Fibroblast of lung (primary cell): ENCODE results near the gene GDF9. TPM values are rescaled to one million over a fixed set of nuclear protein-coding genes. Genes with fewer than 3 reads are reported as not detected.

Experiments used
- DNase-seq, 2 donors: peaks; one replicate each; pipeline versions ENCODE4 v3.0.0 to v3.0.0-alpha.2; 2010; ENCODE audit warnings: low read depth in 2 of 2
- H2AFZ ChIP-seq: 2 replicates; pipeline ENCODE4 v1.5.1; 2012; ENCODE audit warnings: low read length, control low read depth, inconsistent platforms
- H3K27ac ChIP-seq: 2 replicates; pipeline ENCODE4 v1.5.1; 2011; ENCODE audit warnings: low read length, control low read depth; ENCODE audit not compliant: insufficient read depth
- H3K27me3 ChIP-seq: 2 replicates; pipeline ENCODE4 v1.5.1; 2011; ENCODE audit warnings: mild to moderate bottlenecking, low read length; ENCODE audit not compliant: control insufficient read depth, insufficient read depth
- H3K36me3 ChIP-seq: 2 replicates; pipeline ENCODE4 v1.5.1; 2011; ENCODE audit warnings: low read length; ENCODE audit not compliant: control insufficient read depth, insufficient read depth
- H3K4me1 ChIP-seq: 2 replicates; pipeline ENCODE4 v1.5.1; 2011; ENCODE audit warnings: low read length; ENCODE audit not compliant: control insufficient read depth, insufficient read depth; ENCODE audit errors: extremely low read depth
- H3K4me2 ChIP-seq: 2 replicates; pipeline ENCODE4 v1.5.1; 2011; ENCODE audit warnings: low read length, control low read depth; ENCODE audit not compliant: insufficient read depth; ENCODE audit errors: extremely low read depth
- H3K4me3 ChIP-seq, 4 experiments: fragments of 200-600 bp in 1 of 4; sonication (generic) in 1 of 4; replicated peaks in 1 of 4; 2 replicates each; pipeline ENCODE4 v1.5.1; 2011 to 2016; ENCODE audit warnings: low read length in 4 of 4, low read depth in 3 of 4, mild to moderate bottlenecking in 3 of 4, control low read depth in 2 of 4, inconsistent platforms in 1 of 4, mixed read lengths in 1 of 4; ENCODE audit not compliant: insufficient read depth in 1 of 4; ENCODE audit errors: control extremely low read depth in 1 of 4
- H3K79me2 ChIP-seq: 2 replicates; pipeline ENCODE4 v1.5.1; 2012; ENCODE audit warnings: mild to moderate bottlenecking, low read length, inconsistent platforms; ENCODE audit not compliant: control insufficient read depth, insufficient read depth
- H3K9ac ChIP-seq: 2 replicates; pipeline ENCODE4 v1.5.1; 2011; ENCODE audit warnings: mild to moderate bottlenecking, low read length, control low read depth; ENCODE audit not compliant: insufficient read depth
- H3K9me3 ChIP-seq: 2 replicates; pipeline ENCODE4 v1.5.1; 2012; ENCODE audit warnings: low read depth, low read length; ENCODE audit not compliant: control insufficient read depth, insufficient read depth
- H4K20me1 ChIP-seq: 2 replicates; pipeline ENCODE4 v1.5.1; 2011; ENCODE audit warnings: low read length; ENCODE audit not compliant: control insufficient read depth, insufficient read depth; ENCODE audit errors: extremely low read depth
- EZH2 ChIP-seq: IDR thresholded peaks from 2 replicates; pipeline ENCODE4 v1.5.1; 2012; ENCODE audit warnings: low read length, control low read depth, mild to moderate bottlenecking; ENCODE audit errors: missing control alignments
- polyA plus RNA-seq, 2 donors: library from polyadenylated mRNA; depleted of rRNA in 1 of 2; stranded (reverse) in 1 of 2; unstranded in 1 of 2; fragments of >200 nt; gene quantifications; 2 replicates each; pipeline ENCODE4 v1.2.1, GENCODE V29; 2011 to 2012; ENCODE audit warnings: missing spikeins in 1 of 2
- total RNA-seq: library from RNA; depleted of rRNA; stranded (reverse); fragments of >200 nt; gene quantifications from 2 replicates; pipeline ENCODE4 v1.2.1, GENCODE V29; 2014
- TF ChIP-seq, protein P1 (sequence below), 2 donors: IDR thresholded peaks in 1 of 2; conservative IDR thresholded peaks in 1 of 2; 1 replicate in 1 of 2; 2 replicates in 1 of 2; pipeline ENCODE4 v1.5.1; 2011 to 2012; ENCODE audit warnings: low read length in 2 of 2, control low read depth in 1 of 2, inconsistent platforms in 1 of 2, low read depth in 1 of 2, mild to moderate bottlenecking in 1 of 2

Gene GDF9
- total and polyA plus RNA-seq, 2 donors (not counting 1 experiment from before 2014, with no cell fraction given), result 0.11 to 0.17 TPM

DNA sequence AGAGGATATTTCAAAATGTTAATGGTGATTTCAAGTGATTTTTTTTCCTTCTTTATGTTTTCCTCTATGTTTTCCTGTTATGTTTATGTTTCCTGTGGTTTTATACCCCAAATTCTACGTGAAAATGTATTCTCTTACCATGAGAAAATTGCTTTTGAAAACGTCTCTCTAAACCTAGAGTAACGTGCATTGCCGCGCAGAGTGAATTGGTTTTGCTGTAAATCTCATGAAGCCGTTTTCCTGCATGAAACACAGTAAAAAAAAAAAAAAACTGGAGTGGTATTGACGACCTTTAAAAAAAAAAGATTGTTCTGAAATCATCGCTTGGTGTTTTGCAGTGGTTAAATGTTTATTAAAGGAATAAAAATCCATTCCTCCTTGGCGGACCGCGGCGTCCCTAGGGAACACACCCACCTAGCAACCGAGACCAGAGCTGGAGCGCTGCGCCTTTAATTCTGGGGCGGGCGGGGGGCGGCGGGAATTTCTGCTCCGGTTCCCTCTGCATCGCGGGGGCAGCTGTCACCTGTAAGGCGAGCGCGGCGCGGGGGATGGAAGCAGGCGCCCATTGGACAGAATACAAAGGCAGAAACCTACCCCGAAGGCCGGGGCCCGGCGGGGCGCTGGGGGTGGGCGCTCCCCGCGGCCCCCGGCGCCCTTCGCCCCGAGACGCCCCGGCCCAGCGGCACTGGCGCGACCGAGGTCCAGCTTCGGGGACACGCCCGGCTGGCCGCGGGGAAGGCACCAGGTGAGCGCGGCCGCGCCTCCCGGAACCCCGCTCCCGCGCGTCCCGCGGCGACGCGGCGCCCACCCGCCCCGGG lies 53.3 kb downstream of the GDF9 start, which contains the start of gene SOWAHA:
Gene SOWAHA, plus strand, starts transcription at position 522 of the 818 bp plus-strand sequence. CDS start 320 bp downstream, outside the sequence.
- H3K79me2 ChIP-seq, result no peaks in the 10 kb centered on the region

DNA sequence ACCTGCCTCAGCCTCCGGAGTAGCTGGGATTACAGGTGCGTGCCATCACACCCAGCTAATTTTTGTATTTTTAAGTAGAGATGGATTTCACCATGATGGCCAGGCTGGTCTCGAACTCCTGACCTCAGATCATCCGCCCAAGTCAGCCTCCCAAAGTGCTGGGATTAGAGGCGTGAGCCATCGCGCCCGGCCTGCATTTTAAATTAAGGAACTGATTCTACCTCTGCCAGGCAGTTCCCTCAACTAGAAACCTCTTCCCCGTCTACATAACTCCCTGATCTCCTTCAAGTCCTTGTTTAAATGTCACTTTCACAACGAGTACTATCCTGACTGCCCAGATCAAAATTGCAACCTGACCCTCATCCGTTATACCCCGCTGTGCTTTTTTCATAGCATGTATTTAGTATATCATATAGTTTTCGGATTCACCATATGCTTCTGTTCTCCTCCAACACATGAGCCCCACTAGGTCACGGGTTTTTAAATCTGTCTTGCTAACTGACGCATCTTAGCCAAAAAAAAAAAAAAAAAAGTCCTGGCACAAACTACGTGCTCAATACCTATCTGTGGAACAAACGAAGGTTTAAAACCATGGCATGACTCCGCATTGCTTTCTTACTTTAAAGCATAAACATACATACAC lies 54.0 kb downstream of the GDF9 start:
- Histone ChIP-seq H3K36me3 (no peaks in the 10 kb centered on the region), H2AFZ (no peak overlapping the region), H4K20me1 (no peaks in the 10 kb centered on the region), H3K4me1 (no peaks in the 10 kb centered on the region), H3K27ac (no peak overlapping the region), H3K9ac (no peak overlapping the region), H3K4me3 (no peak overlapping the region), H3K79me2 (no peaks in the 10 kb centered on the region), H3K4me2 (no peak overlapping the region), H3K27me3 (peaks cover 28% of the 10 kb centered on the region), H3K9me3 (no peaks in the 10 kb centered on the region)
- TF ChIP-seq EZH2, result no peak
- TF ChIP-seq, protein P1, sequence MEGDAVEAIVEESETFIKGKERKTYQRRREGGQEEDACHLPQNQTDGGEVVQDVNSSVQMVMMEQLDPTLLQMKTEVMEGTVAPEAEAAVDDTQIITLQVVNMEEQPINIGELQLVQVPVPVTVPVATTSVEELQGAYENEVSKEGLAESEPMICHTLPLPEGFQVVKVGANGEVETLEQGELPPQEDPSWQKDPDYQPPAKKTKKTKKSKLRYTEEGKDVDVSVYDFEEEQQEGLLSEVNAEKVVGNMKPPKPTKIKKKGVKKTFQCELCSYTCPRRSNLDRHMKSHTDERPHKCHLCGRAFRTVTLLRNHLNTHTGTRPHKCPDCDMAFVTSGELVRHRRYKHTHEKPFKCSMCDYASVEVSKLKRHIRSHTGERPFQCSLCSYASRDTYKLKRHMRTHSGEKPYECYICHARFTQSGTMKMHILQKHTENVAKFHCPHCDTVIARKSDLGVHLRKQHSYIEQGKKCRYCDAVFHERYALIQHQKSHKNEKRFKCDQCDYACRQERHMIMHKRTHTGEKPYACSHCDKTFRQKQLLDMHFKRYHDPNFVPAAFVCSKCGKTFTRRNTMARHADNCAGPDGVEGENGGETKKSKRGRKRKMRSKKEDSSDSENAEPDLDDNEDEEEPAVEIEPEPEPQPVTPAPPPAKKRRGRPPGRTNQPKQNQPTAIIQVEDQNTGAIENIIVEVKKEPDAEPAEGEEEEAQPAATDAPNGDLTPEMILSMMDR (conservative IDR thresholded peaks at IDR 0.05 in 1 of 2, IDR thresholded peaks at IDR 0.05 in 1 of 2; ENCODE audit: low read depth in 1 of 2, low read length in 2 of 2), result no peak
- no peak for DNase-seq

More for the DNA sequence above, 53.3 kb downstream of the GDF9 start, which contains the start of gene SOWAHA:
- no peak within 1 kb of the TSS for H3K27ac ChIP-seq
- H2AFZ ChIP-seq, result no peak within 1 kb of the TSS
- peak within 1 kb of the TSS in 3 of 4 experiments; percentile 16 to 27 (median 20) for H3K4me3 ChIP-seq
- no peak within 1 kb of the TSS for H3K9ac ChIP-seq
- H3K4me2 ChIP-seq, result peak within 1 kb of the TSS; percentile 20
- H3K9me3 ChIP-seq, result no peaks in the 10 kb centered on the region
- peak in 1 of 2 donors; percentile 25 for DNase-seq
- TF ChIP-seq, protein P1 (conservative IDR thresholded peaks at IDR 0.05 in 1 of 2, IDR thresholded peaks at IDR 0.05 in 1 of 2; ENCODE audit: low read depth in 1 of 2, low read length in 2 of 2), result no peak
- no peak for TF ChIP-seq EZH2
- no peaks in the 10 kb centered on the region for H3K36me3 ChIP-seq
- no peaks in the 10 kb centered on the region for H3K4me1 ChIP-seq
- peaks cover 28% of the 10 kb centered on the region for H3K27me3 ChIP-seq
- no peaks in the 10 kb centered on the region for H4K20me1 ChIP-seq

Other genes with a start within 250 kb of the GDF9 start
- not detected in 2 replicates for gene IL13, start 208.3 kb downstream of the GDF9 start, total RNA-seq
- not detected in 2 replicates for gene IL13, start 208.3 kb downstream of the GDF9 start, polyA plus RNA-seq
- not detected in 2 replicates for gene IL4, start 192.5 kb downstream of the GDF9 start, total RNA-seq
- not detected in 2 replicates for gene IL4, start 192.5 kb downstream of the GDF9 start, polyA plus RNA-seq
- gene KIF3A, start 128.9 kb downstream of the GDF9 start, total RNA-seq, result 10.5 and 11.2 TPM in 2 replicates
- gene KIF3A, start 128.9 kb downstream of the GDF9 start, polyA plus RNA-seq, result 7.3 and 8.8 TPM in 2 replicates
- under 0.01 TPM in 1 of 2 replicates, not detected in the other for gene CCNI2, start 119.0 kb downstream of the GDF9 start, total RNA-seq
- gene CCNI2, start 119.0 kb downstream of the GDF9 start, polyA plus RNA-seq, result not detected in 2 replicates
- gene SEPTIN8, start 89.2 kb downstream of the GDF9 start, total RNA-seq, result 50.3 and 64.2 TPM in 2 replicates
- gene SEPTIN8, start 89.2 kb downstream of the GDF9 start, polyA plus RNA-seq, result 62.1 and 71.1 TPM in 2 replicates
- gene SOWAHA, start 53.2 kb downstream of the GDF9 start, total RNA-seq, result 0.17 and 0.26 TPM in 2 replicates
- 0.02 and 0.03 TPM in 2 replicates for gene SOWAHA, start 53.2 kb downstream of the GDF9 start, polyA plus RNA-seq
- 4.1 and 6.1 TPM in 2 replicates for gene SHROOM1, start 35.8 kb downstream of the GDF9 start, total RNA-seq
- gene SHROOM1, start 35.8 kb downstream of the GDF9 start, polyA plus RNA-seq, result 2.9 and 6.2 TPM in 2 replicates
- gene UQCRQ, start 173 bp upstream of the GDF9 start, total RNA-seq, result 112 and 113 TPM in 2 replicates
- 157 and 200 TPM in 2 replicates for gene UQCRQ, start 173 bp upstream of the GDF9 start, polyA plus RNA-seq
- 0.26 and 0.33 TPM in 2 replicates for gene LEAP2, start 7.2 kb upstream of the GDF9 start, total RNA-seq
- 0.30 and 0.50 TPM in 2 replicates for gene LEAP2, start 7.2 kb upstream of the GDF9 start, polyA plus RNA-seq
- gene AFF4, start 97.2 kb upstream of the GDF9 start, total RNA-seq, result 37.0 and 54.2 TPM in 2 replicates
- 67.3 and 73.6 TPM in 2 replicates for gene AFF4, start 97.2 kb upstream of the GDF9 start, polyA plus RNA-seq
- gene ZCCHC10, start 160.1 kb upstream of the GDF9 start, total RNA-seq, result 7.4 and 12.3 TPM in 2 replicates
- gene ZCCHC10, start 160.1 kb upstream of the GDF9 start, polyA plus RNA-seq, result 29.5 and 33.1 TPM in 2 replicates
- 108 and 109 TPM in 2 replicates for gene HSPA4, start 185.5 kb upstream of the GDF9 start, total RNA-seq
- 89.1 and 109 TPM in 2 replicates for gene HSPA4, start 185.5 kb upstream of the GDF9 start, polyA plus RNA-seq